ENCODE data around the gene ZDHHC5.

DNA sequence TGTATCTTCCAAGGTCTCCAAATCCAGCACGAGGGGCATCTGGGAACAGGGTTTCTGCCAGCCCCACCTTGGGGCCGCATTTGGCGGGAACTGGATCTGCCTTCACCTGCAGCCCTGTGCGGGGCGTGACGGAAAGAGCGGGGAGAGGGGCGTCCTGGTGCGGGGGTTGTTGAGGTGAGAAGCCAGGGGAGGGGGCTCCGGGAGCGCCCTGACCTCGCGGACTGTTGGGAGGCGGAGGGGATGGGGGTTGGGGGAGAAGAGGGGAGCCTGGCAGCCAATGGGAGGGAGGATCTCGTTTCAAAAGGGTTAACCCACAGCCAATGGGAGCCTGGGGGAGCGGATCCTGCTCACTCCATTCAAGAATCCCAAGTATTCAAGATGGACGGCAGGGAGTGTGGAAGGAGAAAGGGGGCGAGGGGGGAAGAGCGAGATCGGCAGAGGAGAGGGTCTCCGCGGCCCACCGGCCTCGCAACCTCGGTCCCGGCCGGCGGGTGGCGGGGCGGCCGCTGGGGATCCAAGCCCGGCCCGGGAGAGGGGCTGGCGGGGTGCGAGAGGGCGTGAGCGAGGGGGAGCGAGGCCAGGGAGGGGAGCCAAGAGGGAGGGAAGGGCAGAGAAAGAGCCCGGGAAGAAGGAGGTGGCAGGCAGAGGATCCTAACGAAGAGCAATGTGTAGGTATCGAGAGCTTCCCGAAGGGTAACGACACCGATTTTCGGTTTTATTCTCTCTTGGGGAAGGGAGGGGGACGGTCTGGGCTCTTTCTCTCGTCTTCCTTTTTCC, 29.7 kb upstream of the ZDHHC5 start:
- TF ChIP-seq POLR2A (IDR thresholded peaks at IDR 0.05; ENCODE audit: extremely low read depth, insufficient read length) (no peak), MYC (IDR thresholded peaks at IDR 0.05; ENCODE audit: low read depth, low read length) (no peak), CTCF (IDR thresholded peaks at IDR 0.05; ENCODE audit: low read depth, low read length) (no peak)
- TF ChIP-seq, protein P1, sequence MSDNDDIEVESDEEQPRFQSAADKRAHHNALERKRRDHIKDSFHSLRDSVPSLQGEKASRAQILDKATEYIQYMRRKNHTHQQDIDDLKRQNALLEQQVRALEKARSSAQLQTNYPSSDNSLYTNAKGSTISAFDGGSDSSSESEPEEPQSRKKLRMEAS (IDR thresholded peaks at IDR 0.05; ENCODE audit: low read depth, low read length): no peak
